Lower leg skin (tissue), 4 donors: Measurements from ENCODE around the gene SAC3D1. TPM values are rescaled to one million over a fixed set of nuclear protein-coding genes. Genes with fewer than 3 reads are reported as not detected.
"Not testable (repeated sequence)": the region's sequence is repeated elsewhere in the genome, so short reads cannot be mapped to it uniquely, and the experiment has no call there.

Source experiments
- DNase-seq, 2 donors: peaks; one replicate each; pipeline ENCODE4 v3.0.0-alpha.2; 2019; ENCODE audit warnings: low spot score in 2 of 2
- H3K4me3 ChIP-seq: fragments of 200-600 bp; sonication (generic); 2 replicates; pipeline ENCODE4 v1.5.1; 2017; ENCODE audit warnings: mild to moderate bottlenecking, low read depth; ENCODE audit not compliant: poor library complexity, severe bottlenecking
- POLR2A ChIP-seq, 2 donors: fragments of 450-650 bp; IDR thresholded peaks; one replicate each; pipeline ENCODE4 v1.6.1; 2016 to 2017; ENCODE audit warnings: antibody characterized with exemption in 2 of 2, mild to moderate bottlenecking in 1 of 2, moderate library complexity in 1 of 2
- WGBS, 2 donors: methylation state at CpG; one replicate each; pipeline ENCODE4 v1.1.5; 2018; 5-methylcytosine and 5-hydroxymethylcytosine counted together
- intact Hi-C: fragments of 100-400 bp; cut with DNase I; formaldehyde crosslinking; loops from one replicate; pipeline ENCODE4 v1.15.0; 2023; ENCODE audit warnings: low total_unique reads
- total RNA-seq, 4 donors: library from RNA; depleted of rRNA; stranded (reverse); fragments of >200 nt; gene quantifications; one replicate each; pipeline ENCODE4 v1.1.0, GENCODE V29; 2016
- TF ChIP-seq, protein P1 (sequence below), 3 donors: fragments of 450-650 bp; IDR thresholded peaks; one replicate each; pipeline ENCODE4 v1.5.1; 2016; ENCODE audit warnings: antibody characterized with exemption in 3 of 3, mild to moderate bottlenecking in 3 of 3, moderate library complexity in 2 of 3

The SAC3D1 gene
- total RNA-seq, 4 donors from 2014 or later = 11.6 to 15.1 (median 12.9) TPM

- WGBS, 2 donors = 97 to 100% methylated on average over 6 of the region's 6 CpGs
- intact Hi-C loops = loop anchor here (10.0 kb wide), 1 partner anchor 67 kb away; the partner anchor contains the start of genes CDCA5 and ZFPL1
- TF ChIP-seq, protein P1, sequence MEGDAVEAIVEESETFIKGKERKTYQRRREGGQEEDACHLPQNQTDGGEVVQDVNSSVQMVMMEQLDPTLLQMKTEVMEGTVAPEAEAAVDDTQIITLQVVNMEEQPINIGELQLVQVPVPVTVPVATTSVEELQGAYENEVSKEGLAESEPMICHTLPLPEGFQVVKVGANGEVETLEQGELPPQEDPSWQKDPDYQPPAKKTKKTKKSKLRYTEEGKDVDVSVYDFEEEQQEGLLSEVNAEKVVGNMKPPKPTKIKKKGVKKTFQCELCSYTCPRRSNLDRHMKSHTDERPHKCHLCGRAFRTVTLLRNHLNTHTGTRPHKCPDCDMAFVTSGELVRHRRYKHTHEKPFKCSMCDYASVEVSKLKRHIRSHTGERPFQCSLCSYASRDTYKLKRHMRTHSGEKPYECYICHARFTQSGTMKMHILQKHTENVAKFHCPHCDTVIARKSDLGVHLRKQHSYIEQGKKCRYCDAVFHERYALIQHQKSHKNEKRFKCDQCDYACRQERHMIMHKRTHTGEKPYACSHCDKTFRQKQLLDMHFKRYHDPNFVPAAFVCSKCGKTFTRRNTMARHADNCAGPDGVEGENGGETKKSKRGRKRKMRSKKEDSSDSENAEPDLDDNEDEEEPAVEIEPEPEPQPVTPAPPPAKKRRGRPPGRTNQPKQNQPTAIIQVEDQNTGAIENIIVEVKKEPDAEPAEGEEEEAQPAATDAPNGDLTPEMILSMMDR (IDR thresholded peaks at IDR 0.05) = no peak
- TF ChIP-seq POLR2A (IDR thresholded peaks at IDR 0.05) = no peak
- DNase-seq = no peak
- no peak overlapping the region for H3K4me3 ChIP-seq
Observed at GRCh38 chr11:65017937-65018336, 23.1 kb upstream of the SAC3D1 start.

DNA sequence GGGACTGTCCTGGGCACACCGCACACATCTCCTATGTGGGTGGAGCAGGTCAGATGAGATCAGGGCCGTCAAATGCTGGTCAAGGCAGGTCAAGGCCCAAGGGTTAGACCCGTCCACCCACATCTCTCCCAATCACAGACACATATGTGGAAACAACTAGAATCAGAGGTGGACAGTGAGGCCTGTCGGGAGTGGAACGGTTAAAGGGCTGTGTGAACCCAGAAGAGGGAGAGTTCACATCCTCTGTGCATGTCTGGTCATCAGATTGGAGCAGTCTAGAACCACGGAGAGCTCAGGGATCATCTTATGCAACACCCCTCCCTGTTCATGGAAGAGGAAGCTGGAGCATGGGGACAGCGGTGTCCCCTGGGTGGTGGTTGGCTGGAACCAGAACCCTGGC is 21.2 kb upstream of the SAC3D1 start:
- WGBS, 2 donors = 84 to 87% methylated on average over 7 of the region's 7 CpGs
- no peak for DNase-seq
- TF ChIP-seq, protein P1 (IDR thresholded peaks at IDR 0.05) = no peak
- TF ChIP-seq POLR2A (IDR thresholded peaks at IDR 0.05) = no peak
- H3K4me3 ChIP-seq = no peak overlapping the region
- intact Hi-C loops = loop anchor here (10.0 kb wide), 1 partner anchor 65 kb away; the partner anchor contains the start of genes CDCA5 and ZFPL1

GRCh38 chr11:65021003-65021402 is 20.0 kb upstream of the SAC3D1 start:
- TF ChIP-seq POLR2A (IDR thresholded peaks at IDR 0.05) = no peak
- TF ChIP-seq, protein P1 (IDR thresholded peaks at IDR 0.05) = no peak

GRCh38 chr11:65021509-65021908 is 19.5 kb upstream of the SAC3D1 start:
- intact Hi-C loops = no loop called here
- DNase-seq = no peak
- no peak for TF ChIP-seq POLR2A (IDR thresholded peaks at IDR 0.05)
- no peak overlapping the region for H3K4me3 ChIP-seq
- 93 to 94% methylated on average over 11 of the region's 11 CpGs for WGBS, 2 donors

More at GRCh38 chr11:65021003-65021402, 20.0 kb upstream of the SAC3D1 start:
- no peak for DNase-seq
- H3K4me3 ChIP-seq = no peak overlapping the region
- intact Hi-C loops = no loop called here
- WGBS, 2 donors = 81 to 83% methylated on average over 3 of the region's 3 CpGs

DNA sequence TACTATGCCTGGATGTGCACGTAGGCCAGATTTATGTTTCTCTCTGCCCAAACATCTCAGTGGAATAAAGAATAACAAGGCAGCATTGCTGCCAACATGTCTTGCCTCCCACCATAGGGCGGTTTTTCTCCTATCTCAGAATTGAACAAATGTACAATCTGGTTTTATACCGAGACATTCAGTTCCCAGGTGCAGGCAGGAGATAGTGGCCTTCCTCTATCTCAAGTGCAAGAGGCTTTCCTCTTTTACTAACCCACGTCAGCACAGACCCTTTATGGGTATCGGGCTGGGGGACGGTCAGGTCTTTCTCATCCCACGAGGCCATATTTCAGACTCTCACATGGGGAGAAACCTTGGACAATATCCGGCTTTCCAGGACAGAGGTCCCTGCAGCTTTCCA is 17.5 kb upstream of the SAC3D1 start:
- H3K4me3 ChIP-seq, DNase-seq, intact Hi-C loops: not testable (repeated sequence)
- 80 to 84% methylated on average over 8 of the region's 8 CpGs for WGBS, 2 donors

DNA sequence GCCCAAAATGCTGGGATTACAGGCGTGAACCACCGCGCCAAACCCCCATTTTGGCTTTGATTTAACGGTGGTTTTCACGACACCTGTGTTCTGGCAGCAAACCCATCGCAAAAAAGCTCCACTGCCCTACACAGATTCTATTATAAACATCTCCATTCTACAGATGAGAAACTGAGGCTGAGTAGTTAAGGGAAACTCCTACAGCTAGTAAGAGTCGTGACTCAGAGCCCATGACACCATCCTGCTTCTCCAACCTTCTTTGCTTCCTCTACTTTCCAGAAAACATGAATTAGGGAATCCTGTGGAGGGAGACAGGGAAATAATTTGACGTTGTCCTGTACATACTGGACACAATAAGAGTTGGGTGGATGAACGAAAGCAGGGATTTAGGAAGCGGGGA is 14.2 kb upstream of the SAC3D1 start:
- intact Hi-C loops = no loop called here
- WGBS, 2 donors = 48 to 53% methylated on average over 10 of the region's 10 CpGs
- TF ChIP-seq, protein P1 (IDR thresholded peaks at IDR 0.05) = no peak
- no peak for TF ChIP-seq POLR2A (IDR thresholded peaks at IDR 0.05)
- H3K4me3 ChIP-seq = no peak overlapping the region
- no peak for DNase-seq
